A549 treated with RU486 at 1 μM for 4 hours (cell line): ENCODE data around the gene ATP5MC3. TPM values are rescaled to one million over a fixed set of nuclear protein-coding genes. Genes with fewer than 3 reads are reported as not detected.

Experiments
- total RNA-seq: library from RNA; stranded (reverse); fragments of 200-300 nt; extraction: Qiagen RNA extraction; gene quantifications from 5 replicates; pipeline ENCODE4 v1.2.3, GENCODE V29; 2022; ENCODE audit warnings: low read depth

Gene ATP5MC3
- 391 to 515 TPM (median 478 TPM) in 5 replicates for total RNA-seq

DNA sequence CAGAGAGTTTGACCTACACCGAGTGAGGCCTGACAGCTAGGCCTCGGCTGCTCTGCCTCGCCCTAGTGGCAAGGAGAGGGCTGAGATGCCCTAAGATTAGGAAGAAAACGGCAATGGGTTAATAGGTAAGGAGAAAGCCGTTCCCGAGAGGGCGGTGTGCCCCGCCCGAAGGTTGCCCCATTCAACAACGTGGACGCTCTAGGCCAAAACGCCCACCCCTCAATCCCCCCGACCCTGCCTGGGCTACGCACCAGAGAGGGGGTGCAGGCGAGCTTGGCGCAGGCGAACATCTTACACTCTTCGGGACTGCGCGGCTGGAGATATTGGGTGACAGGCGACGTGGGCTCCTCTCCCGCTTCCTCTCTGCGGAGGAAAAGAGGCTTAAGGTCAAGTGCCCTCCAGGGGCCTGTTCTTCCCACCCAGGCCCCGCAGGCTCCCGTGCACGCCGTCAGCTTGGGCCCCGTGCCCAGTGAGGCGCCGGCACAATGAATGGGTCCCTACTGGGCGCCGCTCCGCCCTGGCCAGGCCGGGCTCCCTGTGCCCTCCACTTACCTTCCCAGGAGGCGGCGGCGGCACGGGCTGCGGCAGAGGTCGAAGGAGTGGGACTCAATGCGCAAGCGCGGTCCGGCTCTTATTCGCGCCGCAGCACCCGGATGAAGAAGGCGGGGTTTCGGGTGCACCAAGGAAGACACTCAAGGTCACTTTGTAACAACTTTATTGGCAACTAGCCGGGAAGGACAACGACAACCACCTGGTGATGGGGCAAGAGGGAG, at the start of gene ATP5MC3:
Gene ATP5MC3 (minus strand): TSS at position 607 of the 773 bp plus-strand sequence. CDS start 317 bp downstream, at position 290.

GRCh38 chr2:175167792-175168563, 13.5 kb downstream of the ATP5MC3 start, which contains the start of gene ATF2:
ATF2 (minus strand) TSS chr2:175168203; CDS start chr2:175136443, 31,760 bp downstream.

Other genes with a start within 250 kb of the ATP5MC3 start
- 15.0 to 20.7 TPM (median 19.1 TPM) in 5 replicates for gene CHN1, start 176.3 kb downstream of the ATP5MC3 start, total RNA-seq
- gene ATF2, start 13.5 kb downstream of the ATP5MC3 start, total RNA-seq = 15.7 to 19.2 TPM (median 18.9 TPM) in 5 replicates